Gastrocnemius medialis (tissue), 4 donors: ENCODE data around the gene NDOR1.

Experiments used
- POLR2A ChIP-seq, 2 donors: fragments of 450-650 bp; IDR thresholded peaks; one replicate each; pipeline ENCODE4 v1.6.1; 2017; ENCODE audit warnings: antibody characterized with exemption in 2 of 2, mild to moderate bottlenecking in 2 of 2, moderate library complexity in 2 of 2
- TF ChIP-seq, protein P1 (sequence below), 5 experiments: fragments of 450-650 bp in 3 of 5; fragments of 200-600 bp in 2 of 5; sonication (generic) in 2 of 5; IDR thresholded peaks in 4 of 5; conservative IDR thresholded peaks in 1 of 5; 1 replicate in 4 of 5; 2 replicates in 1 of 5; pipeline ENCODE4 v1.5.1; 2016 to 2019; ENCODE audit warnings: antibody characterized with exemption in 5 of 5, mild to moderate bottlenecking in 3 of 5, moderate library complexity in 3 of 5

DNA sequence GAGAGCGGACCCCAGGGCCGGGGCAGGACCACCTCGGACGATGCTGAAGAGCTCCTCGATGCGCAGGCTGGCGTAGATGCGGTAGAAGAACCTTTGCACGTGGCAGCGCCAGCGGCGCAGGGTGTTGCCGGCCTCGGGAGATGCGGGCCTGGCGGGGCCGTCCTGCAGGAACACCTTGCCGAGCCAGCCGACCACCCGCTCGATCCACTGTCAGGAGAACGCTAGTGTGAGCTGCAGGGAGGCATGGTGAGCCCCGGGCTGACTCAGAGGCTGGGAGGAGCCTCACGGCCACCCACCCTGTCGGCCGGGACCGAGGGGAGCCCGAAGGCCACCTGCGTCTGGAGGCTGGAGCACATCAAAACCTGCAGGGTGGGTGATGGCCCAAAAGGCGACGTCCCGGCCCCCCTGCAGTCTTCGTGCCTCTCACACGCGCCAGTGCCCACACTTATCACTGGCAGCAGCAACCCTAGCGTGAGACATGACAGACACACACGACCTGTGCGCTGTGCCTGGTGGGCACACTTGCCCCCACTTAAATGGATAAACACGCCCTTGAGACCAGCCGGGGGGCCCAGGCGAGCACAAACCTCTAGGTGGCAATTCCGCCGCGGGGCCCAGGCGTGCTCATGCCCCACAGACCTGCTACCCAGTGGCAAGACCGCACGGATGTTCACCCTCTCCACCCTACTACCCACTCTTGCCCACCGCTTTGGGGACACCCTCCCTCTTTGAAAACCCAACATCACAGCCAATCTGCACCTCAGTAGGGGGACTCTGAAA is 20.4 kb upstream of the NDOR1 start:
- TF ChIP-seq, protein P1, sequence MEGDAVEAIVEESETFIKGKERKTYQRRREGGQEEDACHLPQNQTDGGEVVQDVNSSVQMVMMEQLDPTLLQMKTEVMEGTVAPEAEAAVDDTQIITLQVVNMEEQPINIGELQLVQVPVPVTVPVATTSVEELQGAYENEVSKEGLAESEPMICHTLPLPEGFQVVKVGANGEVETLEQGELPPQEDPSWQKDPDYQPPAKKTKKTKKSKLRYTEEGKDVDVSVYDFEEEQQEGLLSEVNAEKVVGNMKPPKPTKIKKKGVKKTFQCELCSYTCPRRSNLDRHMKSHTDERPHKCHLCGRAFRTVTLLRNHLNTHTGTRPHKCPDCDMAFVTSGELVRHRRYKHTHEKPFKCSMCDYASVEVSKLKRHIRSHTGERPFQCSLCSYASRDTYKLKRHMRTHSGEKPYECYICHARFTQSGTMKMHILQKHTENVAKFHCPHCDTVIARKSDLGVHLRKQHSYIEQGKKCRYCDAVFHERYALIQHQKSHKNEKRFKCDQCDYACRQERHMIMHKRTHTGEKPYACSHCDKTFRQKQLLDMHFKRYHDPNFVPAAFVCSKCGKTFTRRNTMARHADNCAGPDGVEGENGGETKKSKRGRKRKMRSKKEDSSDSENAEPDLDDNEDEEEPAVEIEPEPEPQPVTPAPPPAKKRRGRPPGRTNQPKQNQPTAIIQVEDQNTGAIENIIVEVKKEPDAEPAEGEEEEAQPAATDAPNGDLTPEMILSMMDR (IDR thresholded peaks at IDR 0.05 in 4 of 5, conservative IDR thresholded peaks at IDR 0.05 in 1 of 5), result no peak
- TF ChIP-seq POLR2A (IDR thresholded peaks at IDR 0.05), result no peak
